ENCODE data around the gene PRR3. TPM values are rescaled to one million over a fixed set of nuclear protein-coding genes. Genes with fewer than 3 reads are reported as not detected.
A peak's percentile ranks its signal among the peaks of the same experiment; 100 is the strongest.

Gene PRR3
- total and polyA plus RNA-seq, 9 of the 15 experiments (the other 6 are each of a cell fraction or from before 2014, with no cell fraction given): 23.5 to 59.6 (median 28.8) TPM

DNA sequence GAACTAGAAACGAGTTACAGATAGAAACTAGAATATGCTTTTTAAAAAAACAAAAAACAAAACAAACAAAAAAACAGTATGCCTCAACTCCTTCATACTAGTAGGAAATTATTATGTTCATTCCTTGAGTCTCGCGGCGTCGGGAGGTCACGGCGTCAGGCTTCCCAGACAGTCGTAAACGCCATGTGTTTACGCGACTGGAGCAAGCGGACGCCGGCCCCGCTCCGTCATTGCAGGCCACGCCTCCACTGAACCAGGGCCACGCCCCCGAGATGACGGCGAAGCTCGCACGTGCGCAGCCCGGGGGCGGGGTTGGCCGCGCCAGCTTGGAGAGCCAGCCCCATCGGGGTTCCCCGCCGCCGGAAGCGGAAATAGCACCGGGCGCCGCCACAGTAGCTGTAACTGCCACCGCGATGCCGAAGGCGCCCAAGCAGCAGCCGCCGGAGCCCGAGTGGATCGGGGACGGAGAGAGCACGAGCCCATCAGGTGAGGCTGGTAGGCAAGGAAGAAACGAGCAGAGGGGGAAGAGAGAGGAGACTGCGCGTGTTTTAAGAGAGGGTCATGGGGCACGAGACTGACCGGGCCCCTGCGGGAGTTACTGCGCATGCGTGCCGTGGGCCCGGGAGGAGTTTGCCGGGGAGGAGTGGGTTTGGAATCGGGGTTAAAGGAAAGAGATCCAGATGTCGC, 14.1 kb downstream of the PRR3 start, which contains the start of gene ABCF1 (continued):
- TF ChIP-seq, protein P1, sequence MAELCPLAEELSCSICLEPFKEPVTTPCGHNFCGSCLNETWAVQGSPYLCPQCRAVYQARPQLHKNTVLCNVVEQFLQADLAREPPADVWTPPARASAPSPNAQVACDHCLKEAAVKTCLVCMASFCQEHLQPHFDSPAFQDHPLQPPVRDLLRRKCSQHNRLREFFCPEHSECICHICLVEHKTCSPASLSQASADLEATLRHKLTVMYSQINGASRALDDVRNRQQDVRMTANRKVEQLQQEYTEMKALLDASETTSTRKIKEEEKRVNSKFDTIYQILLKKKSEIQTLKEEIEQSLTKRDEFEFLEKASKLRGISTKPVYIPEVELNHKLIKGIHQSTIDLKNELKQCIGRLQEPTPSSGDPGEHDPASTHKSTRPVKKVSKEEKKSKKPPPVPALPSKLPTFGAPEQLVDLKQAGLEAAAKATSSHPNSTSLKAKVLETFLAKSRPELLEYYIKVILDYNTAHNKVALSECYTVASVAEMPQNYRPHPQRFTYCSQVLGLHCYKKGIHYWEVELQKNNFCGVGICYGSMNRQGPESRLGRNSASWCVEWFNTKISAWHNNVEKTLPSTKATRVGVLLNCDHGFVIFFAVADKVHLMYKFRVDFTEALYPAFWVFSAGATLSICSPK (IDR thresholded peaks at IDR 0.05; ENCODE audit: borderline replicate concordance): no peak
- TF ChIP-seq MCM5 (IDR thresholded peaks at IDR 0.05; ENCODE audit: low read depth): no peak
- TF ChIP-seq, protein P2, sequence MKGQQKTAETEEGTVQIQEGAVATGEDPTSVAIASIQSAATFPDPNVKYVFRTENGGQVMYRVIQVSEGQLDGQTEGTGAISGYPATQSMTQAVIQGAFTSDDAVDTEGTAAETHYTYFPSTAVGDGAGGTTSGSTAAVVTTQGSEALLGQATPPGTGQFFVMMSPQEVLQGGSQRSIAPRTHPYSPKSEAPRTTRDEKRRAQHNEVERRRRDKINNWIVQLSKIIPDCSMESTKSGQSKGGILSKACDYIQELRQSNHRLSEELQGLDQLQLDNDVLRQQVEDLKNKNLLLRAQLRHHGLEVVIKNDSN (CRISPR knock-in tag; IDR thresholded peaks at IDR 0.05): peak; percentile 81
- peak; percentile 48 for TF ChIP-seq NCOR1 (IDR thresholded peaks at IDR 0.05)
- no peak for TF ChIP-seq ZC3H8 (IDR thresholded peaks at IDR 0.05)
- TF ChIP-seq ZNF668 (CRISPR knock-in tag; IDR thresholded peaks at IDR 0.05): no peak
- TF ChIP-seq HNRNPLL (IDR thresholded peaks at IDR 0.05; ENCODE audit: low read depth, low read length, poor library complexity, severe bottlenecking): peak; percentile 100
- peak; percentile 89; the same call in 1 of the 2 replicates for TF ChIP-seq MTA3 (IDR thresholded peaks at IDR 0.05; ENCODE audit: borderline replicate concordance)
- TF ChIP-seq BMI1 (IDR thresholded peaks at IDR 0.05; ENCODE audit: low read length): no peak
- no peak for TF ChIP-seq ZC3H4 (CRISPR knock-in tag; IDR thresholded peaks at IDR 0.05; ENCODE audit: borderline replicate concordance)
- TF ChIP-seq ZNF143 (CRISPR knock-in tag; IDR thresholded peaks at IDR 0.05): 0 out of 2 replicates have a peak, but pooled peaks have one; percentile 57
- TF ChIP-seq, protein P3, sequence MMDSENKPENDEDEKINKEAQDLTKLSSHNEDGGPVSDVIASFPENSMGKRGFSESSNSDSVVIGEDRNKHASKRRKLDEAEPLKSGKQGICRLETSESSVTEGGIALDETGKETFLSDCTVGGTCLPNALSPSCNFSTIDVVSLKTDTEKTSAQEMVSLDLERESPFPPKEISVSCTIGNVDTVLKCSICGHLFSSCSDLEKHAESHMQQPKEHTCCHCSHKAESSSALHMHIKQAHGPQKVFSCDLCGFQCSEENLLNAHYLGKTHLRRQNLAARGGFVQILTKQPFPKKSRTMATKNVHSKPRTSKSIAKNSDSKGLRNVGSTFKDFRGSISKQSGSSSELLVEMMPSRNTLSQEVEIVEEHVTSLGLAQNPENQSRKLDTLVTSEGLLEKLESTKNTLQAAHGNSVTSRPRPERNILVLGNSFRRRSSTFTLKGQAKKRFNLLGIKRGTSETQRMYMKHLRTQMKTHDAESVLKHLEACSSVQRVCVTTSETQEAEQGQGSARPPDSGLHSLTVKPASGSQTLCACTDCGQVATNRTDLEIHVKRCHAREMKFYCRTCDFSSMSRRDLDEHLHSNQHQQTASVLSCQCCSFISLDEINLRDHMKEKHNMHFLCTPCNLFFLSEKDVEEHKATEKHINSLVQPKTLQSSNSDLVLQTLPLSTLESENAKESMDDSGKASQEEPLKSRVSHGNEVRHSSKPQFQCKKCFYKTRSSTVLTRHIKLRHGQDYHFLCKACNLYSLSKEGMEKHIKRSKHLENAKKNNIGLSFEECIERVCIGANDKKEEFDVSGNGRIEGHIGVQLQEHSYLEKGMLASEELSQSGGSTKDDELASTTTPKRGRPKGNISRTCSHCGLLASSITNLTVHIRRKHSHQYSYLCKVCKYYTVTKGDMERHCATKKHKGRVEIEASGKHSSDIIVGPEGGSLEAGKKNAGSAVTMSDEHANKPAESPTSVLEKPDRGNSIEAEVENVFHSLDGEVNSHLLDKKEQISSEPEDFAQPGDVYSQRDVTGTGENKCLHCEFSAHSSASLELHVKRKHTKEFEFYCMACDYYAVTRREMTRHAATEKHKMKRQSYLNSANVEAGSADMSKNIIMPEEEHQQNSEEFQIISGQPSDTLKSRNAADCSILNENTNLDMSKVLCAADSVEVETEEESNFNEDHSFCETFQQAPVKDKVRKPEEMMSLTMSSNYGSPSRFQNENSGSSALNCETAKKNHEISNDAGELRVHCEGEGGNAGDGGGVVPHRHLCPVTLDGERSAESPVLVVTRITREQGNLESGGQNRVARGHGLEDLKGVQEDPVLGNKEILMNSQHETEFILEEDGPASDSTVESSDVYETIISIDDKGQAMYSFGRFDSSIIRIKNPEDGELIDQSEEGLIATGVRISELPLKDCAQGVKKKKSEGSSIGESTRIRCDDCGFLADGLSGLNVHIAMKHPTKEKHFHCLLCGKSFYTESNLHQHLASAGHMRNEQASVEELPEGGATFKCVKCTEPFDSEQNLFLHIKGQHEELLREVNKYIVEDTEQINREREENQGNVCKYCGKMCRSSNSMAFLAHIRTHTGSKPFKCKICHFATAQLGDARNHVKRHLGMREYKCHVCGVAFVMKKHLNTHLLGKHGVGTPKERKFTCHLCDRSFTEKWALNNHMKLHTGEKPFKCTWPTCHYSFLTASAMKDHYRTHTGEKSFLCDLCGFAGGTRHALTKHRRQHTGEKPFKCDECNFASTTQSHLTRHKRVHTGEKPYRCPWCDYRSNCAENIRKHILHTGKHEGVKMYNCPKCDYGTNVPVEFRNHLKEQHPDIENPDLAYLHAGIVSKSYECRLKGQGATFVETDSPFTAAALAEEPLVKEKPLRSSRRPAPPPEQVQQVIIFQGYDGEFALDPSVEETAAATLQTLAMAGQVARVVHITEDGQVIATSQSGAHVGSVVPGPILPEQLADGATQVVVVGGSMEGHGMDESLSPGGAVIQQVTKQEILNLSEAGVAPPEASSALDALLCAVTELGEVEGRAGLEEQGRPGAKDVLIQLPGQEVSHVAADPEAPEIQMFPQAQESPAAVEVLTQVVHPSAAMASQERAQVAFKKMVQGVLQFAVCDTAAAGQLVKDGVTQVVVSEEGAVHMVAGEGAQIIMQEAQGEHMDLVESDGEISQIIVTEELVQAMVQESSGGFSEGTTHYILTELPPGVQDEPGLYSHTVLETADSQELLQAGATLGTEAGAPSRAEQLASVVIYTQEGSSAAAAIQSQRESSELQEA (IDR thresholded peaks at IDR 0.05; ENCODE audit: low read depth): no peak
- no peak for TF ChIP-seq NFYB (IDR thresholded peaks at IDR 0.05; ENCODE audit: extremely low read depth, insufficient read length)
- TF ChIP-seq, protein P4, sequence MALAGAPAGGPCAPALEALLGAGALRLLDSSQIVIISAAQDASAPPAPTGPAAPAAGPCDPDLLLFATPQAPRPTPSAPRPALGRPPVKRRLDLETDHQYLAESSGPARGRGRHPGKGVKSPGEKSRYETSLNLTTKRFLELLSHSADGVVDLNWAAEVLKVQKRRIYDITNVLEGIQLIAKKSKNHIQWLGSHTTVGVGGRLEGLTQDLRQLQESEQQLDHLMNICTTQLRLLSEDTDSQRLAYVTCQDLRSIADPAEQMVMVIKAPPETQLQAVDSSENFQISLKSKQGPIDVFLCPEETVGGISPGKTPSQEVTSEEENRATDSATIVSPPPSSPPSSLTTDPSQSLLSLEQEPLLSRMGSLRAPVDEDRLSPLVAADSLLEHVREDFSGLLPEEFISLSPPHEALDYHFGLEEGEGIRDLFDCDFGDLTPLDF (CRISPR knock-in tag; IDR thresholded peaks at IDR 0.05): peak; percentile 77
- no peak for TF ChIP-seq RBM15 (IDR thresholded peaks at IDR 0.05; ENCODE audit: insufficient read depth, low read length)
- TF ChIP-seq ZBED1 (IDR thresholded peaks at IDR 0.05): 0 out of 2 replicates have a peak, but pooled peaks have one; percentile 15
- no peak for TF ChIP-seq SREBF2 (CRISPR knock-in tag; IDR thresholded peaks at IDR 0.05)
